ENCODE results near the gene HBP1.

The HBP1 gene

DNA sequence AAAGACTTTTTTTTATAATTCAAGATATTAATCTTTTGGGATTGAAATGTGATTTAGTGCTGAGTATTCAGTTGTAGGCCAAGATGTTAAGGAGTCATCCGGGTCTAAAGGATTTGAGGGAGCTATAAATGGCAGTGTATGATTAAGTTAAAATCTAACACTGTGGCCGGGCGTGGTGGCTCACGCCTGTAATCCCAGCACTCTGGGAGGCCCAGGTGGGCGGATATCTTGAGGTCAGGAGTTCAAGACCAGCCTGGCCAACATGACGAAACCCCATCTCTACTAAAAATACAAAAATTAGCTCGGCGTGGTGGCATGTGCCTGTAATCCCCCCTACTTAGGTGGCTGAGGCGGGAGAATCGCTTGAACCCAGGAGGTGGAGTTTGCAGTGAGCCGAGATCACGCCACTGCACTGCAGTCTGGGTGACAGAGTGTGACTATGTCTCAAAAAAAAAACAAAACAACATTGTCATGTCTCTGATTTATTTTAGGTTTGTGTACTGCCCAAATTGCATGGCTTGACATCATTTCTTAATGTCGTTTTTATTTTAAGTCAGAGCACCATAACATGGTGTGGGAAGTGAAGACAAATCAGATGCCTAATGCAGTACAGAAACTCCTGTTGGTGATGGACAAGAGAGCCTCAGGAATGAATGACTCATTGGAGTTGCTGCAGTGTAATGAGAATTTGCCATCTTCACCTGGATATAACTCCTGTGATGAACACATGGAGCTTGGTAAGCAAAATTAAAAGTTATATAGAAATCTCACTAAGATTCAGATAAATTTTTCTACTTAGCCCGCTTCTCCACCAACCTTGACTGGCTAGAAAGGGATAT is 10.7 kb downstream of the HBP1 start:
- H3K27ac ChIP-seq = no peak overlapping the region
- TF ChIP-seq, protein P1, sequence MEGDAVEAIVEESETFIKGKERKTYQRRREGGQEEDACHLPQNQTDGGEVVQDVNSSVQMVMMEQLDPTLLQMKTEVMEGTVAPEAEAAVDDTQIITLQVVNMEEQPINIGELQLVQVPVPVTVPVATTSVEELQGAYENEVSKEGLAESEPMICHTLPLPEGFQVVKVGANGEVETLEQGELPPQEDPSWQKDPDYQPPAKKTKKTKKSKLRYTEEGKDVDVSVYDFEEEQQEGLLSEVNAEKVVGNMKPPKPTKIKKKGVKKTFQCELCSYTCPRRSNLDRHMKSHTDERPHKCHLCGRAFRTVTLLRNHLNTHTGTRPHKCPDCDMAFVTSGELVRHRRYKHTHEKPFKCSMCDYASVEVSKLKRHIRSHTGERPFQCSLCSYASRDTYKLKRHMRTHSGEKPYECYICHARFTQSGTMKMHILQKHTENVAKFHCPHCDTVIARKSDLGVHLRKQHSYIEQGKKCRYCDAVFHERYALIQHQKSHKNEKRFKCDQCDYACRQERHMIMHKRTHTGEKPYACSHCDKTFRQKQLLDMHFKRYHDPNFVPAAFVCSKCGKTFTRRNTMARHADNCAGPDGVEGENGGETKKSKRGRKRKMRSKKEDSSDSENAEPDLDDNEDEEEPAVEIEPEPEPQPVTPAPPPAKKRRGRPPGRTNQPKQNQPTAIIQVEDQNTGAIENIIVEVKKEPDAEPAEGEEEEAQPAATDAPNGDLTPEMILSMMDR (conservative IDR thresholded peaks at IDR 0.05) = no peak

GRCh38 chr7:107180378-107180777 is 11.6 kb downstream of the HBP1 start:
- TF ChIP-seq, protein P1 (conservative IDR thresholded peaks at IDR 0.05) = no peak
- no peak overlapping the region for H3K27ac ChIP-seq

DNA sequence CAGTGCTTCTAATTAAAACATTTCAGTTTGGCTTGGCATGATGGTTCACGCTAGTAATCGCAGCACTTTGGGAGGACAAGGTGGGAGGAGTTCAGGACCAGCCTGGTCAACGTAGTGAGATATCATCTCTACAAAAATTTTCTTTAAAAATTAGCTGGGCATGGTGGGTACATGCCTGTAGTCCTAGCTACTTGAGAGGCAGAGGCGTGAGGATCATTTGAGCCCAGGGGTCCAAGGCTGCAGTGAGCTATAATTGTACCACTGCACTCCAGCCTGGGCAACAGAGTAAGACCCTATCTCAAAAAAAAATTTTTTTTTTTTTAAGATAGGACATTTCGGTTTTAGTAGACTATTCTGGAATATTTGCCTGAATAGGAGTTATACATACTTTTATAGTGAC is 12.4 kb downstream of the HBP1 start:
- H3K27ac ChIP-seq = no peak overlapping the region
- TF ChIP-seq, protein P1 (conservative IDR thresholded peaks at IDR 0.05) = no peak

GRCh38 chr7:107185716-107186115 is 16.9 kb downstream of the HBP1 start:
- no peak overlapping the region for H3K27ac ChIP-seq
- TF ChIP-seq, protein P1 (conservative IDR thresholded peaks at IDR 0.05) = no peak

GRCh38 chr7:107186240-107186639 is 17.4 kb downstream of the HBP1 start:
- H3K27ac ChIP-seq = no peak overlapping the region
- TF ChIP-seq, protein P1 (conservative IDR thresholded peaks at IDR 0.05) = no peak

- TF ChIP-seq, protein P1 (conservative IDR thresholded peaks at IDR 0.05) = no peak
- H3K27ac ChIP-seq = no peak overlapping the region
These were observed 19.0 kb downstream of the HBP1 start for GRCh38 chr7:107187774-107188173.

DNA sequence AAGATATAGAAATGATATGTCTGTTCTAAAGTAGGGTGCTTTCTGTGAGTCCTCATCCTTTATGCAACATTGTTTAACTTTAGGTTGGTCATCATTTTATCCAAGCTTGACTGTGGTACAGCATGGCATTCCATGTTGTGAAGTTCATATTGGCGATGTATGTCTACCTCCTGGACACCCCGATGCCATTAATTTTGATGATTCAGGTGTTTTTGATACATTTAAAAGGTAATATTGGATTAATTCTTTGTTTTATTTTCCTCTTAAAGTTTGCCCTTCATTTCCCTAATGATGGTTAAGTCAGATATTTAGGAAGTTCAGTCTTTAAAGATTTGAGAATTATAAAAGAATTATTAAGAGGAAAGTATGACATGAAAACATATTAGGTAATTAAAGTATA is 21.3 kb downstream of the HBP1 start:
- TF ChIP-seq, protein P1 (conservative IDR thresholded peaks at IDR 0.05) = no peak
- H3K27ac ChIP-seq = no peak overlapping the region
